Measurements from ENCODE around the gene PLEKHM2. TPM values are rescaled to one million over a fixed set of nuclear protein-coding genes. Genes with fewer than 3 reads are reported as not detected.
A peak's percentile ranks its signal among the peaks of the same experiment; 100 is the strongest.

Gene PLEKHM2
- total RNA-seq, 1 experiment from 2014 or later = 45.9 TPM

DNA sequence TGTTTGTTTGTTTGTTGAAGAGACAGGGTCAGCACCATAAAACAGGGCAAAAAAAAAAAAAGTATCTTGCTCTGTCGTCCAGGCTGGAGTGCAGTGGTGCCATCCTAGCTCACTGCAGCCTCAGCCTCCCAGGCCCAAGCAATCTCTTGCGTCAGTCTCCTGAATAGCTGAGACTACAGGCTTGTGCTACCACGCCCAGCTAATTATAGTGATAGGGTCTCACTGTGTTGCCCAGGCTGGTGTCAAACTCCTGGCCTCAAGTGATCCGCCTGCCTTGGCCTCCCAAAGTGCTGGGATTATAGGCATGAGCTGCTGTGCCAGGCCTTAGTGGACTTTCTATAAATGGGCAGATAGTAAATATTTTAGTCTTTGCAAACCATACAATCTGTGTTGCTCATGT lies 47.7 kb upstream of the PLEKHM2 start:
- Histone ChIP-seq H2AFZ (ENCODE audit: low read length) (no peak overlapping the region), H3K18ac (ENCODE audit: insufficient read length, low read depth, low read length) (no peak overlapping the region), H3K23ac (ENCODE audit: insufficient read length, low read depth, low read length) (no peak overlapping the region), H3K27ac (ENCODE audit: insufficient read length, low read depth, low read length) (no peak overlapping the region), H3K79me2 (ENCODE audit: insufficient read depth, low read length) (no peaks in the 10 kb centered on the region), H4K5ac (ENCODE audit: insufficient read length, low read depth, low read length) (no peak overlapping the region), H3K4ac (ENCODE audit: low read depth, low read length) (no peak overlapping the region), H3K4me1 (ENCODE audit: insufficient read depth, low read length) (no peaks in the 10 kb centered on the region), H3K27me3 (ENCODE audit: insufficient read depth, low read length) (no peaks in the 10 kb centered on the region), H3K23me2 (ENCODE audit: insufficient read length, low read depth, low read length, poor library complexity, severe bottlenecking) (no peaks in the 10 kb centered on the region), H4K91ac (ENCODE audit: insufficient read length, low read depth, low read length) (no peak overlapping the region), H2BK20ac (ENCODE audit: low read depth, low read length, poor library complexity, severe bottlenecking) (no peak overlapping the region), H3K4me2 (ENCODE audit: insufficient read depth, insufficient read length, low read length) (no peak overlapping the region), H2BK5ac (ENCODE audit: insufficient read length, low read length) (no peak overlapping the region), H3K9me3 (ENCODE audit: control insufficient read depth, low read depth, low read length) (no peaks in the 10 kb centered on the region), H3K79me1 (ENCODE audit: insufficient read depth, low read depth, low read length, poor library complexity, severe bottlenecking) (peaks cover 2% of the 10 kb centered on the region), H3T11ph (ENCODE audit: low read length) (no peak overlapping the region), H2BK15ac (ENCODE audit: low read depth, low read length) (no peak overlapping the region), H4K20me1 (ENCODE audit: control insufficient read depth, insufficient read depth, insufficient read length) (no peaks in the 10 kb centered on the region), H4K8ac (replicated peaks; ENCODE audit: insufficient read length, low read depth, low read length) (no peak overlapping the region), H3K56ac (ENCODE audit: insufficient read length, low read depth, low read length) (no peak overlapping the region), H3K9ac (ENCODE audit: extremely low read depth, insufficient read length, low read length) (no peak overlapping the region), H2AK5ac (ENCODE audit: insufficient read length, low read length) (no peak overlapping the region), H3K14ac (ENCODE audit: insufficient read depth, low read length) (no peak overlapping the region), H2BK120ac (ENCODE audit: low read depth, low read length, poor library complexity, severe bottlenecking) (no peak overlapping the region), H2BK12ac (ENCODE audit: insufficient read length, low read depth, low read length) (no peak overlapping the region)
- H3K27me3 Mint-ChIP-seq (ENCODE audit: low read depth) = no peaks in the 10 kb centered on the region
- no peak for DNase-seq
- peak overlapping the region in 1 of 3 experiments; percentile 45; a peak in 1 of 7 replicates for H3K27ac Mint-ChIP-seq
- H3K4me3 Mint-ChIP-seq = no peak overlapping the region
- WGBS (ENCODE audit: extremely low coverage, insufficient read length, low lambda C conversion rate) = no CpG with 5 or more reads among the region's 4 CpGs
- H3K36me3 Mint-ChIP-seq (ENCODE audit: insufficient read depth in 1 of 3, low read depth in 3 of 3) = peaks cover 38 to 91% (median 87%) of the 10 kb centered on the region in 3 experiments; a peak in 6 of 7 replicates
- no peaks in the 10 kb centered on the region for H3K4me1 Mint-ChIP-seq
- TF ChIP-seq, protein P1, sequence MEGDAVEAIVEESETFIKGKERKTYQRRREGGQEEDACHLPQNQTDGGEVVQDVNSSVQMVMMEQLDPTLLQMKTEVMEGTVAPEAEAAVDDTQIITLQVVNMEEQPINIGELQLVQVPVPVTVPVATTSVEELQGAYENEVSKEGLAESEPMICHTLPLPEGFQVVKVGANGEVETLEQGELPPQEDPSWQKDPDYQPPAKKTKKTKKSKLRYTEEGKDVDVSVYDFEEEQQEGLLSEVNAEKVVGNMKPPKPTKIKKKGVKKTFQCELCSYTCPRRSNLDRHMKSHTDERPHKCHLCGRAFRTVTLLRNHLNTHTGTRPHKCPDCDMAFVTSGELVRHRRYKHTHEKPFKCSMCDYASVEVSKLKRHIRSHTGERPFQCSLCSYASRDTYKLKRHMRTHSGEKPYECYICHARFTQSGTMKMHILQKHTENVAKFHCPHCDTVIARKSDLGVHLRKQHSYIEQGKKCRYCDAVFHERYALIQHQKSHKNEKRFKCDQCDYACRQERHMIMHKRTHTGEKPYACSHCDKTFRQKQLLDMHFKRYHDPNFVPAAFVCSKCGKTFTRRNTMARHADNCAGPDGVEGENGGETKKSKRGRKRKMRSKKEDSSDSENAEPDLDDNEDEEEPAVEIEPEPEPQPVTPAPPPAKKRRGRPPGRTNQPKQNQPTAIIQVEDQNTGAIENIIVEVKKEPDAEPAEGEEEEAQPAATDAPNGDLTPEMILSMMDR (conservative IDR thresholded peaks at IDR 0.05) = no peak
- no peaks in the 10 kb centered on the region for H3K9me3 Mint-ChIP-seq
